Neuronal stem cell (in vitro differentiated cells): ENCODE results near the gene EGLN2.
"Not testable (repeated sequence)": the region's sequence is repeated elsewhere in the genome, so short reads cannot be mapped to it uniquely, and the experiment has no call there.

Source experiments
- DNase-seq: peaks from one replicate; pipeline ENCODE4 v3.0.0-alpha.2; 2013; ENCODE audit warnings: low spot score
- H2AFZ ChIP-seq: one replicate; pipeline ENCODE4 v1.6.1; 2013; ENCODE audit warnings: mild to moderate bottlenecking, low read length, inconsistent platforms
- H2AK5ac ChIP-seq: 2 replicates; pipeline ENCODE4 v1.6.1; 2013; ENCODE audit warnings: low read depth, mild to moderate bottlenecking, inconsistent platforms, low read length, moderate library complexity, mixed read lengths
- H2BK120ac ChIP-seq: 2 replicates; pipeline ENCODE4 v1.6.1; 2013; ENCODE audit warnings: low read depth, mild to moderate bottlenecking, inconsistent platforms, low read length, moderate library complexity, mixed read lengths
- H2BK12ac ChIP-seq: one replicate; pipeline ENCODE4 v1.6.1; 2013; ENCODE audit warnings: low read length, inconsistent platforms
- H2BK15ac ChIP-seq: 2 replicates; pipeline ENCODE4 v1.6.1; 2013; ENCODE audit warnings: mild to moderate bottlenecking, low read length, inconsistent platforms, mixed read lengths
- H2BK5ac ChIP-seq: one replicate; pipeline ENCODE4 v1.6.1; 2013; ENCODE audit warnings: inconsistent platforms, mild to moderate bottlenecking, low read length, moderate library complexity
- H3K14ac ChIP-seq: one replicate; pipeline ENCODE4 v1.6.1; 2013; ENCODE audit warnings: low read length, inconsistent platforms
- H3K18ac ChIP-seq: 2 replicates; pipeline ENCODE4 v1.6.1; 2013; ENCODE audit warnings: low read length, inconsistent platforms
- H3K23ac ChIP-seq: 2 replicates; pipeline ENCODE4 v1.6.1; 2013; ENCODE audit warnings: low read depth, mild to moderate bottlenecking, mixed read lengths, low read length, inconsistent platforms; ENCODE audit not compliant: poor library complexity
- H3K27ac ChIP-seq: replicated peaks from 3 replicates; pipeline ENCODE4 v1.5.1; 2013; ENCODE audit warnings: low read length, inconsistent platforms
- H3K27me3 ChIP-seq, 3 experiments: 2 replicates each; pipeline ENCODE4 v1.6.1; 2013; ENCODE audit warnings: low read length in 3 of 3, mild to moderate bottlenecking in 2 of 3, inconsistent platforms in 1 of 3, low read depth in 1 of 3, mixed read lengths in 1 of 3, moderate library complexity in 1 of 3; ENCODE audit not compliant: control insufficient read depth in 3 of 3, insufficient read depth in 3 of 3
- H3K36me3 ChIP-seq, 2 donors: replicated peaks in 1 of 2; 2 replicates each; pipeline ENCODE4 v1.6.1; 2013; ENCODE audit warnings: low read length in 2 of 2; ENCODE audit not compliant: control insufficient read depth in 2 of 2, insufficient read depth in 2 of 2
- H3K4ac ChIP-seq: 2 replicates; pipeline ENCODE4 v1.6.1; 2013; ENCODE audit warnings: inconsistent platforms, mild to moderate bottlenecking, low read length, moderate library complexity
- H3K4me1 ChIP-seq, 2 donors: 1 replicate in 1 of 2; 2 replicates in 1 of 2; pipeline ENCODE4 v1.6.1; 2013; ENCODE audit warnings: low read length in 2 of 2, low read depth in 1 of 2; ENCODE audit not compliant: control insufficient read depth in 2 of 2, insufficient read depth in 1 of 2
- H3K4me2 ChIP-seq: one replicate; pipeline ENCODE4 v1.6.1; 2013; ENCODE audit warnings: mild to moderate bottlenecking, low read length, inconsistent platforms; ENCODE audit not compliant: insufficient read depth, poor library complexity, severe bottlenecking
- H3K4me3 ChIP-seq, 2 donors: 2 replicates each; pipeline ENCODE4 v1.5.1; 2013; ENCODE audit warnings: low read length in 2 of 2, mild to moderate bottlenecking in 2 of 2, inconsistent platforms in 1 of 2, moderate library complexity in 1 of 2
- H3K79me1 ChIP-seq: one replicate; pipeline ENCODE4 v1.6.1; 2013; ENCODE audit warnings: low read depth, mild to moderate bottlenecking, inconsistent platforms, low read length, moderate library complexity
- H3K9ac ChIP-seq: one replicate; pipeline ENCODE4 v1.6.1; 2013; ENCODE audit warnings: mild to moderate bottlenecking, low read depth, low read length, inconsistent platforms; ENCODE audit not compliant: poor library complexity
- H3K9me3 ChIP-seq, 2 donors: replicated peaks in 1 of 2; 2 replicates each; pipeline versions ENCODE3 to v1.6.1; 2013; ENCODE audit warnings: low read length in 2 of 2, mild to moderate bottlenecking in 2 of 2, inconsistent platforms in 1 of 2, low read depth in 1 of 2, mixed read lengths in 1 of 2, moderate library complexity in 1 of 2; ENCODE audit not compliant: control insufficient read depth in 2 of 2, insufficient read depth in 1 of 2
- H4K8ac ChIP-seq: one replicate; pipeline ENCODE4 v1.6.1; 2013; ENCODE audit warnings: low read depth, mild to moderate bottlenecking, inconsistent platforms, low read length, moderate library complexity
- H4K91ac ChIP-seq: one replicate; pipeline ENCODE4 v1.6.1; 2013; ENCODE audit warnings: low read length, low read depth, mild to moderate bottlenecking, inconsistent platforms; ENCODE audit not compliant: poor library complexity
- WGBS, 2 donors: extraction: QIAGEN DNeasy Blood & Tissue Kit; methylation state at CpG; one replicate each; pipeline ENCODE4 v1.1.7; 2013; ENCODE audit warnings: missing lambda C conversion rate in 2 of 2, mixed read lengths in 1 of 2; ENCODE audit not compliant: insufficient read length in 2 of 2, insufficient replicate concordance in 1 of 2; ENCODE audit errors: extremely low coverage in 2 of 2; 5-methylcytosine and 5-hydroxymethylcytosine counted together

EGLN2 gene

GRCh38 chr19:40836754-40837429 lies 37.9 kb downstream of the EGLN2 start:
- no peaks in the 10 kb centered on the region for H3K27me3 ChIP-seq
- no peak overlapping the region for H3K23ac ChIP-seq
- H3K4me3 ChIP-seq, result no peak overlapping the region
- H4K91ac ChIP-seq, result no peak overlapping the region
- no peak overlapping the region for H4K8ac ChIP-seq
- H3K9ac ChIP-seq, result no peak overlapping the region
- WGBS, 2 donors, result no CpG with 5 or more reads among the region's 6 CpGs
- no peak for DNase-seq
- H3K79me1 ChIP-seq, result no peaks in the 10 kb centered on the region
- H3K14ac ChIP-seq, result no peak overlapping the region
- no peaks in the 10 kb centered on the region for H3K9me3 ChIP-seq
- no peak overlapping the region for H3K27ac ChIP-seq
- H2BK15ac ChIP-seq, result no peak overlapping the region
- no peak overlapping the region for H2BK12ac ChIP-seq
- no peak overlapping the region for H2BK5ac ChIP-seq
- H3K36me3 ChIP-seq, result no peaks in the 10 kb centered on the region
- H3K18ac ChIP-seq, result no peak overlapping the region
- H3K4ac ChIP-seq, result no peak overlapping the region
- H3K4me2 ChIP-seq, result no peak overlapping the region
- no peak overlapping the region for H2AFZ ChIP-seq
- no peaks in the 10 kb centered on the region for H3K4me1 ChIP-seq
- no peak overlapping the region for H2AK5ac ChIP-seq
- no peak overlapping the region for H2BK120ac ChIP-seq

GRCh38 chr19:40838477-40838876 lies 39.5 kb downstream of the EGLN2 start:
- H4K8ac ChIP-seq, H3K4me1 ChIP-seq, H3K14ac ChIP-seq, H3K36me3 ChIP-seq, H2BK120ac ChIP-seq, DNase-seq, H2BK12ac ChIP-seq, H2AFZ ChIP-seq, H4K91ac ChIP-seq, H3K4ac ChIP-seq, H3K9ac ChIP-seq, H3K9me3 ChIP-seq, H2AK5ac ChIP-seq, H3K23ac ChIP-seq, H3K27me3 ChIP-seq, H3K4me2 ChIP-seq, H2BK5ac ChIP-seq, H3K27ac ChIP-seq, H3K18ac ChIP-seq, H3K4me3 ChIP-seq, H3K79me1 ChIP-seq, H2BK15ac ChIP-seq: not testable (repeated sequence)
- no CpG with 5 or more reads among the region's 1 CpG for WGBS, 2 donors

GRCh38 chr19:40842012-40842411 lies 43.0 kb downstream of the EGLN2 start:
- H2AK5ac ChIP-seq, H3K9ac ChIP-seq, H2BK5ac ChIP-seq, H3K23ac ChIP-seq, H2BK120ac ChIP-seq, H3K27ac ChIP-seq, H3K4me3 ChIP-seq, H3K4me2 ChIP-seq, H2BK12ac ChIP-seq, H2BK15ac ChIP-seq, H4K8ac ChIP-seq, H2AFZ ChIP-seq, H3K14ac ChIP-seq, H3K4ac ChIP-seq, DNase-seq, H4K91ac ChIP-seq, H3K4me1 ChIP-seq, H3K18ac ChIP-seq, H3K9me3 ChIP-seq, H3K36me3 ChIP-seq, H3K79me1 ChIP-seq: not testable (repeated sequence)
- WGBS, 2 donors, result no CpG with 5 or more reads among the region's 3 CpGs
- peaks cover 0 to 14% (median 0%) of the 10 kb centered on the region in 3 experiments for H3K27me3 ChIP-seq

GRCh38 chr19:40842997-40843652 lies 44.1 kb downstream of the EGLN2 start:
- H3K4me3 ChIP-seq, H2BK15ac ChIP-seq, H2BK12ac ChIP-seq, H2AK5ac ChIP-seq, H3K9me3 ChIP-seq, H3K18ac ChIP-seq, H3K9ac ChIP-seq, H3K4ac ChIP-seq, H3K36me3 ChIP-seq, H3K27ac ChIP-seq, H2AFZ ChIP-seq, H4K8ac ChIP-seq, H3K4me1 ChIP-seq, H4K91ac ChIP-seq, H2BK5ac ChIP-seq, DNase-seq, H3K79me1 ChIP-seq, H3K14ac ChIP-seq, H3K23ac ChIP-seq, H3K4me2 ChIP-seq, H2BK120ac ChIP-seq: not testable (repeated sequence)
- peaks cover 0 to 18% (median 2%) of the 10 kb centered on the region in 3 experiments for H3K27me3 ChIP-seq
- WGBS, 2 donors, result no CpG with 5 or more reads among the region's 12 CpGs
